Measurements from ENCODE around the gene GTF2H3. TPM values are rescaled to one million over a fixed set of nuclear protein-coding genes. Genes with fewer than 3 reads are reported as not detected.

Gene GTF2H3
- total and polyA plus RNA-seq, 2 donors (not counting 1 experiment from before 2014, with no cell fraction given) = 10.5 to 24.2 TPM

DNA sequence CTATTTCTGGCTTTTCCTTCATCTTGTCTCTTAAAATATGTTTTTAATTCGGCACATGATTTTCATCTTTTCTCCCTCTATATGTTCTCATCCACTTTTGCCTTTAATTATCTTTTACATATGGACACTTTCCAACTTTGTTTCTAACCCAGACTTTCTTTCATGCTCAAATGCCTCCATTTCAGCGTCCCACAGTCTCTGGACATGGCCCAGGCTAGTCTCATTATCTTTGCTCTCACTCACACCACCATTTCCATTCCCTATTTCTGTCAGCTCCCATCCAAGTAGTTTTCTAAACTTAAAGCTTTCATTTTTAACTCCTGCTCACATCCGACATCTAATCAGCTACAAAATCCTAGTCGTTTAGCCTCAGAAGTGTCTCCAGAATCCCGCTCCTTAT is 14.8 kb downstream of the GTF2H3 start:
- CTCF ChIA-PET = no interaction called here
- DNase-seq (no peak), ATAC-seq (ENCODE audit: low read depth) (no peak)
- no peaks in the 10 kb centered on the region for H3K9me3 Mint-ChIP-seq (ENCODE audit: insufficient read depth)
- H3K27ac Mint-ChIP-seq = no peak overlapping the region
- Histone ChIP-seq H3K36me3 (replicated peaks in 1 of 2; ENCODE audit: control extremely low read depth in 1 of 2, control insufficient read depth in 1 of 2, extremely low read depth in 1 of 2, insufficient read depth in 2 of 2, low read length in 1 of 2) (peaks cover 5 to 56% of the 10 kb centered on the region in 2 experiments), H3K27me3 (replicated peaks in 1 of 4; ENCODE audit: control extremely low read depth in 1 of 4, control insufficient read depth in 3 of 4, insufficient read depth in 4 of 4, low read length in 3 of 4) (no peaks in the 10 kb centered on the region), H3K9me3 (ENCODE audit: control extremely low read depth in 1 of 3, control insufficient read depth in 2 of 3, insufficient read depth in 1 of 3, low read length in 2 of 3) (no peaks in the 10 kb centered on the region), H2AFZ (ENCODE audit: insufficient read depth, low read depth, low read length, poor library complexity, severe bottlenecking) (no peak overlapping the region), H3K9ac (ENCODE audit: low read length) (no peak overlapping the region), H3K27ac (ENCODE audit: low read length in 2 of 2) (no peak overlapping the region), H3K4me1 (ENCODE audit: control insufficient read depth in 2 of 2, insufficient read depth in 2 of 2, low read length in 2 of 2) (no peaks in the 10 kb centered on the region), H3K4me2 (replicated peaks; ENCODE audit: low read depth, low read length, poor library complexity, severe bottlenecking) (no peak overlapping the region), H3K4me3 (ENCODE audit: control extremely low read depth in 1 of 5, extremely low read depth in 1 of 5, insufficient read depth in 1 of 5, low read depth in 2 of 5, low read length in 4 of 5) (no peak overlapping the region), H3K79me2 (ENCODE audit: control insufficient read depth, insufficient read depth, low read length) (peaks cover 25% of the 10 kb centered on the region), H4K20me1 (ENCODE audit: control insufficient read depth, insufficient read depth, low read length, poor library complexity, severe bottlenecking) (no peaks in the 10 kb centered on the region)
- intact Hi-C loops (cut with micrococcal nuclease) = no loop called here
- no peaks in the 10 kb centered on the region for H3K27me3 Mint-ChIP-seq
- WGBS (ENCODE audit: insufficient coverage) = 96% methylated on average over 4 of the region's 5 CpGs
- POLR2A ChIA-PET = interaction anchor here (0.7 kb wide), 1 partner anchor 818 kb away, joined by 3 read pairs; no protein-coding TSS in a partner anchor
- TF ChIP-seq, protein P1, sequence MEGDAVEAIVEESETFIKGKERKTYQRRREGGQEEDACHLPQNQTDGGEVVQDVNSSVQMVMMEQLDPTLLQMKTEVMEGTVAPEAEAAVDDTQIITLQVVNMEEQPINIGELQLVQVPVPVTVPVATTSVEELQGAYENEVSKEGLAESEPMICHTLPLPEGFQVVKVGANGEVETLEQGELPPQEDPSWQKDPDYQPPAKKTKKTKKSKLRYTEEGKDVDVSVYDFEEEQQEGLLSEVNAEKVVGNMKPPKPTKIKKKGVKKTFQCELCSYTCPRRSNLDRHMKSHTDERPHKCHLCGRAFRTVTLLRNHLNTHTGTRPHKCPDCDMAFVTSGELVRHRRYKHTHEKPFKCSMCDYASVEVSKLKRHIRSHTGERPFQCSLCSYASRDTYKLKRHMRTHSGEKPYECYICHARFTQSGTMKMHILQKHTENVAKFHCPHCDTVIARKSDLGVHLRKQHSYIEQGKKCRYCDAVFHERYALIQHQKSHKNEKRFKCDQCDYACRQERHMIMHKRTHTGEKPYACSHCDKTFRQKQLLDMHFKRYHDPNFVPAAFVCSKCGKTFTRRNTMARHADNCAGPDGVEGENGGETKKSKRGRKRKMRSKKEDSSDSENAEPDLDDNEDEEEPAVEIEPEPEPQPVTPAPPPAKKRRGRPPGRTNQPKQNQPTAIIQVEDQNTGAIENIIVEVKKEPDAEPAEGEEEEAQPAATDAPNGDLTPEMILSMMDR (IDR thresholded peaks at IDR 0.05) = no peak
- no peak for TF ChIP-seq EZH2 (IDR thresholded peaks at IDR 0.05; ENCODE audit: borderline replicate concordance, insufficient read depth, low read depth, low read length, poor library complexity, severe bottlenecking)
- no peak overlapping the region for H3K4me3 Mint-ChIP-seq
- H3K4me1 Mint-ChIP-seq = no peaks in the 10 kb centered on the region

DNA sequence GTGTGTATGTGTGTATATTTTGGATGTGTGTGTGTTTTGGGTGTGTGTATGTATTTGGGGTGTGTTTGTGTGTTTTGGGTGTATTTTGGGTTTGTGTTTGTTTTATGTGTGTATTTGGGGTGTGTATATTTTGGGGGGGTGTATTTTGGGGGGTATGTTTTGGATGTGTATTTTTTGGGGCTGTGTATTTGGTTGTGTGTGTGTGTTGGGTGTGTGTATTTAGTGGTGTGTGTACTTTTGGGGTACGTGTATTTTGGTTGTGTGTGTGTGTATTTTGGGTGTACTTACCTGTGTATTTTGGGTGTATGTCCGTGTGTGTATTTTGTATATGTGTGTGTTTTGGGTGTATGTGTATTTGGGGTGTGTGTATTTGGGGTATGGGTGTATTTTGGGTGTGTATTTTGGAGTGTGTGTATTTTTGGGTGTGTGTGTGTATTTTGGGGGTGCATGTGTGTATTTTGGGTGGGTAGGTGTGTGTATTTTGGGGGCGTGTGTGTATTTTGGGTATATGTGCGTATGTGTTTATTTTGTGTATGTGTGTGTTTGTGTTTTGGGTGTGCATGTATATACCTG is 20.6 kb downstream of the GTF2H3 start:
- H3K4me3 Mint-ChIP-seq = no peak overlapping the region
- WGBS (ENCODE audit: insufficient coverage) = 95% methylated on average over 4 of the region's 4 CpGs
- Histone ChIP-seq H3K9ac (ENCODE audit: low read length) (no peak overlapping the region), H3K27ac (ENCODE audit: low read length in 2 of 2) (no peak overlapping the region), H4K20me1 (ENCODE audit: control insufficient read depth, insufficient read depth, low read length, poor library complexity, severe bottlenecking) (no peaks in the 10 kb centered on the region), H3K4me1 (ENCODE audit: control insufficient read depth in 2 of 2, insufficient read depth in 2 of 2, low read length in 2 of 2) (peaks cover 4 to 12% of the 10 kb centered on the region in 2 donors), H3K4me2 (replicated peaks; ENCODE audit: low read depth, low read length, poor library complexity, severe bottlenecking) (no peak overlapping the region), H3K4me3 (ENCODE audit: control extremely low read depth in 1 of 5, extremely low read depth in 1 of 5, insufficient read depth in 1 of 5, low read depth in 2 of 5, low read length in 4 of 5) (no peak overlapping the region), H3K27me3 (replicated peaks in 1 of 4; ENCODE audit: control extremely low read depth in 1 of 4, control insufficient read depth in 3 of 4, insufficient read depth in 4 of 4, low read length in 3 of 4) (no peaks in the 10 kb centered on the region), H3K9me3 (ENCODE audit: control extremely low read depth in 1 of 3, control insufficient read depth in 2 of 3, insufficient read depth in 1 of 3, low read length in 2 of 3) (no peaks in the 10 kb centered on the region), H2AFZ (ENCODE audit: insufficient read depth, low read depth, low read length, poor library complexity, severe bottlenecking) (no peak overlapping the region), H3K79me2 (ENCODE audit: control insufficient read depth, insufficient read depth, low read length) (peaks cover 4% of the 10 kb centered on the region), H3K36me3 (replicated peaks in 1 of 2; ENCODE audit: control extremely low read depth in 1 of 2, control insufficient read depth in 1 of 2, extremely low read depth in 1 of 2, insufficient read depth in 2 of 2, low read length in 1 of 2) (peaks cover 8 to 42% of the 10 kb centered on the region in 2 experiments)
- no peak for TF ChIP-seq EZH2 (IDR thresholded peaks at IDR 0.05; ENCODE audit: borderline replicate concordance, insufficient read depth, low read depth, low read length, poor library complexity, severe bottlenecking)
- TF ChIP-seq, protein P1 (IDR thresholded peaks at IDR 0.05) = no peak
- peaks cover 30% of the 10 kb centered on the region for H3K4me1 Mint-ChIP-seq
- no peak overlapping the region for H3K27ac Mint-ChIP-seq
- intact Hi-C loops (cut with micrococcal nuclease) = no loop called here
- no peaks in the 10 kb centered on the region for H3K27me3 Mint-ChIP-seq
- ChIA-PET POLR2A (no interaction called here), CTCF (no interaction called here)
- H3K9me3 Mint-ChIP-seq (ENCODE audit: insufficient read depth) = no peaks in the 10 kb centered on the region
- DNase-seq (no peak), ATAC-seq (ENCODE audit: low read depth) (no peak)
